ENCODE data around the gene CCN6.

The CCN6 gene

GRCh38 chr6:112118034-112118433 lies 64.1 kb downstream of the CCN6 start:
- DNase-seq: no peak
